H4 (cell line): ENCODE measurements around the gene C4orf36. TPM values are rescaled to one million over a fixed set of nuclear protein-coding genes. Genes with fewer than 3 reads are reported as not detected.

Source experiments
- DNase-seq: peaks from one replicate; pipeline ENCODE4 v3.0.0-alpha.2; 2015; ENCODE audit warnings: low spot score
- total RNA-seq: library from RNA; depleted of rRNA; stranded (reverse); fragments of >200 nt; shearing (Covaris generic); gene quantifications from 2 replicates; pipeline ENCODE4 v1.2.3, GENCODE V29; 2014

Gene C4orf36
- total RNA-seq, 1 experiment from 2014 or later = 1.2 TPM

DNA sequence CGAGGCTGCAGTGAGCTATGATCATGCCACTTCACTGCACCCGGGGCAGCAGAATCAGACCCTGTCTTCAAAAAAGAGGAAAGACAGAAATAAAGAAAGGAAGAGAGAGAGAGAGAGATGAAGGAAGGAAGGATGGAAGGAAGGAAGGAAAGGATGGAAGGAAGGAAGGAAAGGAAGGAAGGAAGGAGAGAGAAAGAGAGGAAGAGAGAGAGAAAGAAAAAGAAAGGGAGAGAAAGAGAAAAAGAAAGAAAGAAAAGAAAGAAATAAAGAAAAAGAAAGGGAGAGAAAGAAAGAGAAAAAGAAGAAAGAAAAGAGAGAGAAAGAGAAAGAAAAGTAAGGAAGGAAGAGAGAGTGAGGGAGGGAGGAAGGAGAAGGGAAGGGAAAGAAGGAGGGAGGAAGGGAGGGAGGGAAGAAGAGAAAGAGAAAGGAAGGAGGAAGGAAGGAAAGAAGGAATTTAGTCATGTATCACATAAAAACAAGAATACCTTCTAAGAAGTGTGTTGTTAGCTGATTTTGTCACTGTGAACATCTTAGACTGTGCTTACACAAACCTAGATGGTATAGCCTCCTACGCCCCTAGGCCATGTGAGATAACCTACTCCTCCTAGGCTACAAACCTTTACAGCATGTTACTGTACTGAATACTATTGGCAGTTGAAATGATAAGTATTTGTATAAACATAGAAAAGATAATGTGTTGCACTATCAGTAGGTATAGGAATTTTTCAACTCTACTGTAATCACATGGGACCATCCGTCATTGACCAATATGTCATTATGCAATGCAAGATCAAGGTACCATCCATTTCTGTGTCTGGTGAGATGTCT lies 25.2 kb upstream of the C4orf36 start:
- DNase-seq = no peak

DNA sequence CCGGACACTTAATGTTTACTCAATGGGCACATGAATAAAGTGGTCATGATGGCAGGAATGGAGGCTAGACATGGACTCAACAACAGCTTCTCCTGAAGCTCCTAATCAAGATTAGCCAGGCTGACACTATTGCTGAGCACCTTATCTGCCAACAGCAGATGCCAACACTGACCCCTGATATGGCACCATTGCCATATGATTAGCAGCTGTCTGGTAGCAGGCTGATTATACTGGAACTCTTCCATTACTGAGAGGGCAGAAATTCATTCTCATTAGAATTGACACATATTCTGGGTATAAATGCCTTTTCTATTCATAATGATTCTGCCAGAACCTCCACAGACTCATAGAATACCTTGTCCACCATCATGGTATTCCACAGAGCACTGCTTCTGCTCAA lies 24.2 kb upstream of the C4orf36 start:
- DNase-seq = no peak

DNA sequence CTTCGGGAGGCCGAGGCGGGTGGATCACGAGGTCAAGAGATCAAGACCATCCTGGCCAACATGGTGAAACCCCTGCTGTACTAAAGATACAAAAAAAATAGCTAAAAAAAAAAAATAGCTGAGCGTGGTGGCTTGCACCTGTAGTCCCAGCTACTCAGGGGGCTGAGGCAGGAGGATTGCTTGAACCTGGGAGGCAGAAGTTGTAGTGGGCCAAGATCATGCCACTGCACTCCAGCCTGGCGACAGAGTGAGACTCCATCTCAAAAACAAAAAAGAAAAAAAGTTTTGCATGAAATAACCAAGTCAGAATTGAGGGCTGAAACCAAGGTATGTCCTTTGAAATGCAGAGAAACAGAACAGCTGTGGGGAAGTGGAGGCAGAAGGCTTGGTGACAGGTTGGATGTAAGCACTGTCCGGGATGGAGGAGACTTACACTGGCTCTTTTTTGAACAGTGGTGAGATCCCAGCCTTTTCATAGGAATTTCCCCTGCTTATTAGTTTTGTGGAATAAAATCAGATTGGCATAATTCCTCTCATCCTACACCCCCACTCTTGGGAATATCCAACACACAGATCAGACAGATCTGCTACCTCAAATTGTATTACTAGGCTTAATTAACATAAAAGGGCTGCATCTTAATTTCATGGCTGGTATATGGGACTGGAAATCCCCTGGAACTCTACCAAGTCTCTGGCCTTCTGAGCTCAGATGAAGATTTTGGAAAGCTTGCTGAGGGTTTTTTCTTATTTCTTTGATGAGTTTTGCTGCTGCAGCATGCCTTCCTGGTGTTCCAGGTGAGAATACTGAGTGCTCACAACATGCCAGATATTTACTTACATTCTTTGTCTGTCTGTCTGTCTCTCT lies 18.8 kb upstream of the C4orf36 start:
- DNase-seq = no peak

DNA sequence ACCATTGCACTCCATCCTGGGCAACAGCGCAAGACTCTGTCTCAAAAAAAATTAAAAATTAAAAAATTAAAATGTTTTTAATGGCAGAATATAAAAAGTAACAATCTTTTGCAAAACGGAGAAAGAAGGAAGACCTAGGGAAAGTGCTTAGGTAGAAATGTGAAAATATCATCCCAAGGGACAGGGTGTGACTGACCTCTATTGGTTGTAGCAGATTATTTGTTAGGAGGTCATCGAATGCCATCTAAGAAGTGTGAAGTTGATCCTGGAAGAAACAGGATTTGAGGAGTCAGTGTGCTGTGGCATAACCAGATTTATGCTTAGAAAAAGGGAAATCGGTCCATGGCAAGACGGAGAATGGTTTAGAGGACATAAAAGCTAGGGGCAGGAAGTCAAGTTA lies 18.1 kb upstream of the C4orf36 start:
- no peak for DNase-seq

DNA sequence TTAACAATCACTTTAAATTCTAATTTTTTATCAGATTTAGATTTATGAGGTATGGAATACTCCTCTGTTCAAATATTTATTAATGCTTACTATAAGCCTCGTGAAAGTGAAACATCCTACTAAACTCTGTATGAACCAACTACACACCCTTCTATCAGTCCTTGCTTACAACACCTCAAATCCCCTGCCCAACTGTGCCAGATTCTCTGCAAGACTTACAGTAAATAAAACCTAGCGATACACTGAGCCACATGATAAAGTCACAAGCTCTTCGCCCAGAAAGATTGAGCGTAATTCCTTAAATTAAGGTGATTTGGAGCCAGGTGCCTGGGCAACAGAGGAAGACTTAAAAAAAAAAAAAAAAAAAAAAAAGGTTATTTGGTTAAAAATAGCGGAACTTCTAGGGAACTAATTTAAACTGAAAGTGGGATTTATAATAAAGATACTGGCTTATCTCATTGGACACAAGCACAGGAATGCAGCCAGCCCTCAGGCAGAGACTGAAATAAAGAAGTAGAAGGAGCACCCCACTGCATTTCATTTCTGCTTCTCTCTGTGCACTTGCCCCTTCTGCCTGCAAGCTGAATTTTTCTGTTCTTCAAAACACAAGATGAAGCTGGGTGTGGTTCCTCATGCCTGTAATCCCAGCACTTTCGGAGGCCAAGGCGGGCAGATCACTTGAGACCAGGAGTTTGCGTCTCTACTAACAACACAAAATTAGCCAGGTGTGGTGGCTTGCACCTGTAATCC lies 17.5 kb upstream of the C4orf36 start:
- DNase-seq = no peak

DNA sequence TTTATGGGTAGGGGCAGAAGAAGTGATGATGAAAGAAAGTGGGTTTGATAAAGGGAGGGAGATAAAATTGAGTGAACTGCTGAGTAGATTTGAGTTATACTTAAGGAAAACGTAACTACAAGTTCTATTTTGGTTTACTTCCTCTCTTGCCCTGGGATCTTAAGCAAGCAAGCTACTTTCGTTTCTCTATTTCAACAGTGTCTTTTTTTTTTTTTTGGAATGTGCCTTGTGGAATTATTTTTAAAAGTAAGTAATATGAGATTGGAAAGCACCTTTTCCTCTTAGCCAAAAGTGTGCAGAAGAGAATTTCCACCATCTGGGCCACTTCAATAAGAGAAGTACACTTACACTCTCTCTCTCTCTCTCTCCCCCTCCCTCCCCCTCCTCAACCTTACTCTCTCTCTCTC lies 16.0 kb upstream of the C4orf36 start:
- DNase-seq = no peak

DNA sequence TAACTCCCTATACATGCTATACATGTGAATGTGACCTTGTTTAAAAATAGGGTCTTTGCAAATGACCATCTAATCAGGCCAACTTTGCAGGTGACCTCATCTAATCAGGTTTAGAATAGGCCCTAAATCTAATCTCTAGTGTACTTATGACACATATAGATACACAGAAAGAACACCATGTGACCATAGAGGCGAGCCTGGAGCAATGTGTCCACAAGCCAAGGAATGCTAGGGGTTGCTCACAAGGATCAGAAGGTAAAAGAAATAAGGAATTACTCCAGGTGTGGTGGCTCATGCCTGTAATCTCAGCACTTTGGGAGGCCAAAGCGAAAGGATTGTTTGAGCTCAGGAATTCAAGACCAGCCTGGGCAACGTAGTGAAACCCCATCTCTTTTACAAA lies 9.6 kb upstream of the C4orf36 start:
- DNase-seq = no peak

DNA sequence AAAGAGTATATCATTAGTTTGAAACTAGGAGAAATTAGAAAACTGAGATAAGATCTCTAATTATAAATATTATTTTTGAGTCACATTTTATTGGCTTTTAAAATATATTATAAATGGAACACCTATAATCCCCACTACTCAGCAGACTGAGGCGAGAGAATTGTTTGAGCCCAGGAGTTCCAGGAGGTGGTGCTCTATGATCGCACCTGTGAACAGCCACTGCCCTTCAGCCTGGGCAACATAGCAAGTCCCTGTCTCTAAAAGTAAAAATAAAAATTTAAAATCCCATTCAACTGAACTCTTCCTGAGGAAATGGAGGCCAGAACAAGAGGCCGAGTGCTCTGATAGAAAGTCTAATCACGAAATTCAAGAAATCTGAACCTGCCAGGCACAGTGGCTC lies 6.3 kb upstream of the C4orf36 start:
- DNase-seq = no peak

DNA sequence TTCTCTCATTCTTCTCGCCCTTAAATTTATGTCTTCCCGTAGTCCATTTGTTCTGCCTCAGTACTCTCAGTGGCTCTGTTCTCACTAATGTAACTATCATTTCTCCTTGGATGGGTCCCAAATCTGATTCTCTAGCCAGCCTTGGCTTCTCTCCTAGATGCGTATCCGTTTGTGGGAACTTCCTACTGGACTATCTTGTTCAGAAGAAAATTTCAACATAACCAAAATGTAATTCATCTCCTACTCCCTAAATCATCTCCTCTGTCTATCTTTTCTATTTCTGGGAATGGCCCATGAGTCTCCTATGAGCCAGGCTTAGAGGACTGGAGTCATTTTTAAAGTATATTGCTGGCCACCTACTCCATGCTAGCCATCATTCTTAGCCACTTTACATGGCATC lies 4.4 kb upstream of the C4orf36 start:
- DNase-seq = no peak

DNA sequence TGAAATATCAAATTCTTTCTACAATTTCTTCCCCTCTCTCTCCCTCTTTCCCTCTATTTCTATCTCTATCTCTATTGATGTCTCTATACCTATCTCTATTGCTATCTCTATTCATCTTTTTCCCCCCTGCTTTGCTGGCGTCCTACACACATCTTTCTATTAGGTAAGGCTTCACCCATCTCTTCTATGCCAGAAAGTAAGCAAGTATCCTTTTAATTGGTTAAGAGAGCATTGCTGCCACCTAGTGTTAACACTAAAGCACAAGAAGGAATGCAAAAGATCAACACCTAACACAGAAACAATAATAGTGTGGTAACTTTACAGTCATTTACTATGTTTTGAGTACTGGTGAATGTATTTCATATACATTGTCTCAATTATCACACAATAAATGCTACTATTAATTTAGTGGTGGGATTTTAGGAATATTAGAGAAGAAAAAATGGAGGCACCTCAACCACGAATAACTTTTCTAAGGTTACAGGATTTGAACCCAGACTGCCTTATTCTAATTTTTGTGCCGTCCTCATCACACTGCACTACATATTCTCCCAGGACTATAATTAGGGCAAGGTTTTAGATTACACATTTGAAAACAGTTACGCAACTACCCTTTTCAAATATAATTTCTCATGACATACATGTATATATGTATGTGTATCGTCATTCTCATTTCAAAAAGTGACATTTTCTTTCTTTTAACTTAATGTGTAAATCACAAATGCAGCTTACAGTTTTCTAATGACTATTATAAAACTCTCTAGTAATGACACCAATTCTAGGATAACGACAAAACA lies 3.7 kb upstream of the C4orf36 start:
- peak; percentile 82 for DNase-seq

DNA sequence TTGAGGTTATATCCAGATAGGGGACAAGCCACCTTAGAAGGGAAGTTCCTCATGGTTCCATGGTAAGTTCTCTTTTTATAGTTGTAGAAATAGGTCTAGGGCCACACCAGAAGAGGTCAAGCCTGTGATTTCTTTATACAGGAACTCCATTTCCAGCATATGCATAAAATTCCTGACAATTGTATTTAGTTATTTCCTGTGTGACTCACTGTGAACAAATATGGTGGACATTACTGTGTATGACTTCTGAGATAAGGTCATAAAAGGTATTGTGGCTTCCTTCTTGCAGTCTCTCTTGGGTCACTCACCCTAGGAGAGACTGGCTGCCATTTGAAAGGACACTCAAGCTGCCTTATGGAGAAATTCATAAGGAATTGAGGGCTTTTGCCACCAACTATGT lies 2.2 kb upstream of the C4orf36 start:
- DNase-seq = peak; percentile 48

DNA sequence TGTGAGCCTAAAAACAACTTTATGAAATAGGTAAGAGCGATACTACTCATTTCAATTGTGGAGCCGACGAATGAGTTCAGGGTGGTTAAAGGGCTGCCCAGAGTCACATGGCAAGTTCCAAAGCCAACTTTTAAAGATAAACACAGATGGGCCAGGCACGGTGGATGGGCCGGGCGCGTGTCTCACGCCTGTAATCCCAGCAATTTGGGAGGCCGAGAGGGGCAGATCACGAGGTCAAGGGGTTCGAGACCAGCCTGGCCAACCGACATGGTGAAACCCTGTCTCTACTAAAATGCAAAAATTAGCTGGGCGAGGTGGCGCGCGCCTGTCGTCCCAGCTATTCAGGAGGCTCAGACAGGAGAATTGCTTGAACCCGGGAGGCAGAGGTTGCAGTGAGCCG lies 914 bp upstream of the C4orf36 start:
- DNase-seq = no peak

DNA sequence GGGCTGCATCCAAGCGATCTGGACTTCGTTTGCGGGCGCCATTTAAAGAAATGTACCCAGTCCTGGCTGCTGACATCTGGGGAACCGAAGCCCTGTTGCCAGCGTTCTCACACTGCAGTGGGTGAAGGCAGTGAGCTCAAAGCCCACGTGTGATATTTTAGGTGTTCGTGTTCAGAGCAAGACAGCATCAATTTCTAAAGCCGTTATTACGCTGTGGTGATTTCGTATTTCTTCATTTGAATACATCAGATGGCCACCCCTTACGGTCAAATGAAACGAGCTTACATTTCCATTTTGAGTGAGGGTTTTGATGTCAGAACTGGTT lies 376 bp upstream of the C4orf36 start:
- DNase-seq = no peak

DNA sequence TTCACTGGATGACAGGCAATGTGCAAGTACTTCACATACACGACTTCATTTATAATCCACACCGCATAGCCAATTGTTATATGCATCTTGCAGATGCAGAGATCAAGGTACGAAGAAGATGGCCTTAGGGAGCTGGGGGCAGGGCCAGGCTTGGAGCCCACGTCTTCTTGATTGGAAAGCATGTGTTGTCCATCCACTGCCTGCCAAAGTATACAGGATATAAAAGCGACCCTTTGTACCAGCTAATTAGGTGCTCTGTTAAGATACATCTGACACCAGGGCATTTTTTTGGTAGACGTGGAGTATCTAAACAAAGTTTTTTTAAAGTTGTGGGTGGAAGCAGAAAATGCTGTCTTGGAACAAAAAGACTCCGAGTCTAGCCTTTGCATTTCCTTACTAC lies 1.4 kb downstream of the C4orf36 start:
- no peak for DNase-seq

DNA sequence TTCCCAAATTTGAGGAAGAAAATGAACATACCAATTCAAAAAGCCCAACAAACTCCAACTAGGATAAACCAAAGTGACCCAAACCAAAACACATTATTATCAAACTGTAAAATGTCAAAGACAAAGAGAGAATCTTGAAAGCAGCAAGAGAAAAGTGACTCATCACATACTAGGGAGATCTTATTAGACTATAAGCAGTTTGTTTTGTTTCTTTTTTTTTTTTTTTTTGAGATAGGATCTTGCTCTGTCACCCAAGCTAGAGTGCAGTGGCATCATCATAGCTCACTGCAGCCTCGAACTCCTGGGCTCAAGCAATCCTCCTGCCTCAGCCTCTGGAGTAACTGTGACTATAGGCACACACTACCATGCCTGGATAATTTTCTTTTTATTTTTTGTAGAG lies 12.6 kb downstream of the C4orf36 start:
- DNase-seq = no peak

DNA sequence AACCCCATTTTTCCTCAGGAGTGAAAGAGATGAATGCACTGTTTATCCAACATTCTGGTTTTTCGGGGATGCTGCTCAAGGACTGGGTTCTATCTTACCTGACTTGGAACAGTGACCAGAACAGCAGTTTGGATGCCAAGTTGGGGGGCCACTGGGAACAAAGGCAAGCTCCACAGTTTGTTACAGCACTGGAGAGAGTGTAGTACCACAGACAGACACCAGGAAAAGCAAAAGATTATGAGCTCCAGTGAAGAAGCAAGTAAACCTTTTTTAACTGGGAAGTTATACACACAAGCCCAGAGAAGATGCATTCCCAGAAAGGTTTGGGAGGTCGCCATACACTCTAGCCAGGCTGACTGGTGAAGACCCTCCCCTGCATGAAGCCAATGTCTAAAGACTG lies 13.6 kb downstream of the C4orf36 start:
- DNase-seq = no peak

DNA sequence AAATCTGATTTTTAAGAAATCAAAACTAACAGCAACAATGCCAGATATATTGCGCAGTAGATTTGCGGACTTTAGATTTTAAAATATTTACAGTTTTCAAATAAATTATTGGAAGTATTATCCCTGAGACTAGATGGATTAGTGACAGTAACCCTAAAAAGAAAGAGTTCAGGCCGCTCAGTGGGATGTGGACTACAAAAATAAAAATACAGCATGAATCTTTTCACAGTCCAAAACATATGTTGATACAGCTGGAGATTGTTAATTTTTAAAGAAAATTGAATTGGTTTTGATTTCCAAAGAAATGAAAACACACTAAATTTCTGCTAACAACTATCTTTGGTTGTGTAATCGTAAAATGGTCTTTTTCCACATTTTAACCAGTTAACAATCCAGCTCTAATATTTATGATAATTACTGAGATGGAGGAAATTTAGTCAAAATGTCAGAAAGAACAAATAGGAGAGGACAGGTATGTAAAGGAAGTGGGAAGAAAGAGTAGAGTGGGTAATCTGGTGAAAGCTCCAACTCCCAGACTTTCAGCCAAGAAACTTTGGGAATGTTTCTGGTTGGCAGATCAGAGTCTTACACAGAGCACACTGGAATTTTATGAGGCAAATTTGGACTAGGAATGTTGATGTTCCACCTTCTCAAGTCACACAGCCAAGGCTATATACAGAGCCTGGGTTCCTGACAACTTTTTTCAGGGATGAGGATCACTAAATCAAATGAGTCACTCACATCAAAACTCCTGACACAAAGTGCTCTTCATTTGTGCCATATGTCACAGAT lies 15.1 kb downstream of the C4orf36 start:
- DNase-seq = no peak

DNA sequence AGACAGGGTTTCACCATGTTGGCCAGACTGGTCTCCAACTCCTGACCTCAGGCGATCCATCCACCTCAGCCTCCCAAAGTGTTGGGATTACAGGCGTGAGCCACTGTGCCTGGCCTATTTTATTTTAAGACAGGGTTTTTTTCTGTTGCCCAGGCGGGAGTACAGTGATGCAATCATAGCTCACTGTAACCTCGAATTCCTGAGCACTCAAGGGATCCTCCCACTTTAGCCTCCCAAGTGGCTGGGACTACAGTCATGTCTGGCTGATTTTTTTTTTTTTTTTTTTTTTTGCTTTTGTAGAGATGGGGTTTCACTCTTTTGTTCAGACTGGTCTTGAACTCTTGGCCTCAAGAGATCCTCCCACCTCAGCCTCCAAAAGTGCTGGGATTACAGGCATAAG lies 16.8 kb downstream of the C4orf36 start:
- peak; percentile 17 for DNase-seq

DNA sequence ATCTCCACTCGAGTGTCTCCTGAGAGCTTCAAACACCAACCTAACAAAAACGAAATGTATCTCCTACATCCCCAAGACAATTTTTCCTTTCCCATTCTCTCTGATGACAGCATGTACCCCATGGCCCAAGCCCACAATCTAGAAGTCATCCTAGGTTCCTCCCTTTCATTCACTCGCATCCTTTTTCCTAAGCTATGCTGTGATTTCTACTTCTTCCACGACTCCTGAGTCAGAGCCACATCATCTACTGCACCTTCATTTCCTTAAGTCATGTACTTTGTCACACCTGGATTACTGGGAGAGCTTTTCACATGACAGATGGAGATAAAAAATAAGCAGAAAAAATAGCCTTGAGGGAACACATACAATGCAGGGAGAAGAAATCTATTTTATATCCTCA lies 20.1 kb downstream of the C4orf36 start:
- no peak for DNase-seq

DNA sequence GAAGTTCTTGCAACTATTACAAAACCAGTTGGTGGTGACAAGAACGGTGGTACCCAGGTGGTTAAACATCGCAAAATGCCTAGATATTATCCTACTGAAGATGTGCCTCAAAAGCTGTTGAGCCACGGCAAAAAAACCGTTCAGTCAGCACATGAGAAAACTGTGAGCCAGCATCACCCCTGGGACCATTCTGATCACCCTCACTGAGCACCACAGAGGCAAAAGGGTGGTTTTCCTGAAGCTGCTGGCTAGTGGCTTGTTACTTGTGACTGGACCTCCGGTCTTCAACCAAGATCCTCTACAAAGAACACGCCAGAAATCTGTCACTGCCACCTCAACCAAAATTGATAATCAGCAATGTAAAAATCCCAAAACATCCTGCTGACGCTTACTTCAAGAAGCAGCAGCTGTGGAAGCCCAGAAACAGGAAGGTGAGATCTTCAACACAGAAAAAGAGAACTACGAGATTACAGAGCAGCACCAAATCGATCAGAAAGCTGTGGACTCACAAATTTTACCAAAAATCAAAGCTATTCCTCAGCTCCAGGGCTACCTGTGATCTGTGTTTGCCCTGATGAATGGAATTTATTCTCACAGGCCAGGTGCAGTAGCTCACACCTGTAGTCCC lies 21.7 kb downstream of the C4orf36 start:
- DNase-seq = no peak
